Islet precursor cell (in vitro differentiated cells): ENCODE results near the gene TREML2.
"Not testable (repeated sequence)": the region's sequence is repeated elsewhere in the genome, so short reads cannot be mapped to it uniquely, and the experiment has no call there.

ENCODE experiments used
- DNase-seq: peaks from one replicate; pipeline ENCODE4 v3.0.0-alpha.2; 2018

Gene TREML2

DNA sequence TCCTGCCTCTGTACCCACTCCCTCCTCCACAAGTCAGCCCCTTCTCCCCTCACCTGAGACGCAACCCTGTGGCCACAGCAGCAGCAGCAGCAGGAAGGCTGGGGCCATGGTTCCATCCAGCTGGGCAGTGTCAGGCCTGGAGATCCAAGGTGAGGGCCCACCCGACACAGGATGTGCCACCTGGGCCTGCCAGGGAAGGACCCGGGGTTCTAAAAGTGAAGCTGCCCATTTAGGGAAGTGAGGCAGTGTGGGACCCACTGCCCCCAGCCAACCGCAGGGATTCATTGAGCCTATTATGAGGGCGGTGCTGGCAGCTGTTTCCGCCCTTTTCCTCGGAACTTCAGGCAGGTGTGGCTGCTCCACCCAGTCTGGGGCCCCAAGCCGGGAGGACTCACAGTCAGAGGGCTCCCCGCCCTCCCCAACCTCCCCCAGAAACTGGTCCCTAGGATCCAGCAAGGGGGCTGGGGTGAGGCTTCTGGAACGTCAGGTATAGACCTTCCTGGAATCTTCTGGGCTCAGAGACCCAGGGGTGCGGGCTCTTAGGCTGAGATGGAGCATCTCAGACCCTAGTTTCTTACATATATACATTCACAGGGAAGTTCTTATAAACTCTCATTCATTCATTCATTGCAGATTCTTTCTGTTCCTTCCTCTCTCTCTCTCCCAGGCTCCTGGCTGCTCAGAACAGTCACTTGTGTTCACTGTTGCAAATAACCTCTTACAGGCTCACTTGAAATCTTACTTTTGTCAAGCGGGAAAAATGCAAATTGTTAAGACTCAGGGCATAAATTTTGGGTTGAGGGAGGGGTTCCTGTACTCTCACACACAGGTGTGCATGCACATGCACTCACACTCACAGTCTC lies at the start of gene TREML2:
TSS of gene TREML2 (minus strand) at position 249 of the 863 bp plus-strand sequence. CDS start at position 108, 141 bp downstream.
- DNase-seq, result no peak

DNA sequence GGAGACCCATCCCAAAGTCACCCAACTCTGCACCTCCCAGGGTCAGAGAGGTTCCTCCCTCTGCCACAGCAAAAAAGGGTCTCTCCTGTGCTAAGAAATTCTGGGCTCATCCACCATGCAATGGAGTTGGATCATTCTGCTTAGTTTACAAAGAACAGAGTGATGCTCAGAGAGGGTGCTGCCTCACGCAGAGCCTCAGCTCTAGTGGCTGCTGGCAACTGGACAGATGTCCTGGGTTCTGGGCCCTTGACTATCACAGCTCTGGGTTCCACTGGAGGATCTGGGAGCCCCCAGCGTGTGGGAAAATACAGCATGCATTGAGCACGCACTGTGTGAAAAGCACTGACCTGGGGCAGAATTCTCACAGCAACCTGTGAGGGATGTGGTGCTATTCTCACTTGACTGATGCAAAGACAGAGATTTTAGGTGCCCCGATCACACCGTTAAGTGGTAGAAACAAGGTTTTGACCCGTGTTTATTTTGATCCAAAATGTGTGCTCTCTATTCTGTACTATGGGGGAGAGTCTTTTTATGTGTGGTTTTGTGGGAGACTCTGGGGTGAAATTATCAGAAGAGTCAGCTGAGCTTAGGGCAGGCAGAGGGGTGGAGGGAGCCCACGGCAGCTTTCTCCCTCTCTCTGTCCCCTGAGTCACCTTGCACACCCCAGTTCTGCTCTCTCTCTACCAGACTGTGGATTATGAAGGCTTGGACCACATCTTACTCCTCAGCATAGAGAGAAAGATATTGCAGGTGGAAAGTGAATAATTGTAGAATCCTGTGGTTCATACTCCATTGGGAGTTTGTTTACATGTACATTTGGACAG lies 47.1 kb upstream of the TREML2 start:
- DNase-seq, result peak; percentile 24

DNA sequence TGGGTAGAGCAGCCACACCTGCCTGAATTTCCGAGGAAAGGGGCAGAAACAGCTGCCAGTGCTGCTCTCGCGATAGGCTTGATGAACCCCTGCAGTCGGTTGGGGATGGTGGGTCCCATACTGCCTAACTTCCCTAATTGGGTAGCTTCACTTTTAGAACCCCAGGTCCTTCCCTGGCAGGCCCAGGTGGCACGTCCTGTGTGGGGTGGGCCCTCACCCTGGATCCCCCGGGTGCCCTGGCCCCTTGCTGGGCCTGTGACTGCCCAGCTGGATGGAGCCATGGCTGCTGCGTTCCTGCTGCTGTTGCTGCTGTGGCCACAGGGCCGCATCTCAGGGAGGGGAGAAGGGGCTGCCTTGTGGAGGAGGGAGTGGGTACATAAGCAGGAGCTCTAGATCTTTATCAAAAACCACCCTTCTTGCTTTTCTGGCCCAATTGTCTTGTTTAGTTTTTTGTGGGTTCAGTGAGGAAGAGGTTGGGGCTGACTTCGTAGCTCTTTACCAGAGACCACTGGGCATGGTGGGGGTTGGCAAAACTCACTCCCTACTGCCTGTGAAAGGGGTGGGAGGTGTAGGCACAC lies 46.4 kb upstream of the TREML2 start:
- peak; percentile 29 for DNase-seq

DNA sequence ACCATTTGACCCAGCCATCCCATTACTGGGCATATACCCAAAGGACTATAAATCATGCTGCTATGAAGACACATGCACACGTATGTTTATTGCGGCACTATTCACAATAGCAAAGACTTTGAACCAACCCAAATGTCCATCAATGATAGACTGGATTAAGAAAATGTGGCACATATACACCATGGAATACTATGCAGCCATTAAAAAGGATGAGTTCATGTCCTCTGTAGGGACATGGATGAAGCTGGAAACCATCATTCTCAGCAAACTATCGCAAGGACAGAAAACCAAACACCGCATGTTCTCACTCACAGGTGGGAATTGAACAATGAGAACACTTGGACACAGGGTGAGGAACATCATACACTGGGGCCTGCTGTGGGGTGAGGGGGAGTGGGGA lies 45.6 kb upstream of the TREML2 start:
- not testable (repeated sequence) for DNase-seq

DNA sequence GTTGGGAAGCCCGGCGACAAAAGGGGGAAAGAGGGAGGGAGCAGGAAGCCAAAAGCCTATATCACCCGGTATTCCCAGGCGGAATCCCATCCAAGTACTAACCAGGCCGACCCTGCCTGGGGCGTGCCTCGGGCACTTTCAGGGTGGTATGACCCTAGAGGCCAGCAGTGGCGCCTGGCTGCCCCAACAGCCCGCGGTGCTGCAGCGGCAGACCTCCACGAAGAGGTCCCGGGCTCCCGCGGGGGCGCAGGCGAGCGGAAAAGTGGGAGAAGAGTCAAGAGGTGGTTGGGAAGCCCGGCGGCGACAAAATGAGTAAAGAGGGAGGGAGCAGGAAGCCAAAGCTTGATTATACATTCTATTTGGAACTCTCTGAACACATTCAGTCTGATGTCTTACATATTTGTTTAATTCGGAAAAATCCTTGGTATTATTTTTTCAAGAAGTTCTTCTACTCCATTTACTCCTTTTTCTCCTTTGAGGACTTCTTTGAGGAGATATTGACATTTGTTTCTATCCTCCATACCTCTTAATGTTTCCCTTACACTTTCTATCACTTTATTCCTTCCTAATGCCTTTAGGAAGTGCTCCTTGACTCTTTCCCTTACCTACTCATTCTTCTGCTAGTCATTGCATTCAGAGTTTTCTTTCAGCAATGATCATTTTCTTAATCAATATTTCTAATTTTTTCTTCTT lies 38.7 kb upstream of the TREML2 start:
- DNase-seq, result peak; percentile 68

DNA sequence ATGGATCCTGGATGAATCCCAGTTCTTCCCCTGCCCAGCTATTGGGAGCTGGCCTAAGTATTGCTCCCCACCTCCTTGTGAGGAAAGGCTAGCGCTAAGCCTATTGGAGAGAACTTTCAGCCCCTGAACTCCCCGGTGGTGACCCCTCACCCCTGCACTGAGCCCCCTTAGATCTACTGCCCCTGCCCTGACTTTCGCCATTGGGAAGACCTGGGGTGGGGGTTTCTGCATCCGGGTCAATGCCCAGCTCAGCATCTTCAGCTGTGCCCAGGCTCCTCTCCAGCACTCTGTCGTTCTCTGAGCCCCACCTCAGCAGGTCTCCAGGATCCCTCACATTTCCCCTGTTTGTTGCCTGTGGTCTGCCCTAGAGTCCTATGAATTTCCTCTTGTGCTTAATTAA lies 36.2 kb upstream of the TREML2 start:
- DNase-seq, result no peak

- DNase-seq, result no peak
Measured at GRCh38 chr6:41236276-41236675, 35.3 kb upstream of the TREML2 start.

DNA sequence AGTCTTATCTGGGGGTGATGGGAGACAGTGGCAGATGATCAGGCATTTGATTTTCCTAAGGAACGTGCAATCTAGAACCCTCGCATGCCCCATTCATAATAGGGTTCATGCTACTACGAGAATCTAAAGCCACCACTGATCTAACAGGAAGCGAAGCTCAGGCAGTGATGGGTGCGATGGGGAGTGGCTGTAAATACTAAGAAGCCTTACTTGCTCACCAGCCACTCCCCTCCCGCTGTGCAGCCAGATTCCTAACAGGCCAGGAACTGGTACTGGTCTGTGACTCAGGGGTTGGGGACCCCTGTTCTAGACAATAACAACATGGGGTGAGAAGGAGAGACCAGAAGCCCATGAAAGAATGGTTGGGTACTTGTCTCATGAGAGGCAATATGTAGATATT lies 31.7 kb upstream of the TREML2 start:
- no peak for DNase-seq

DNA sequence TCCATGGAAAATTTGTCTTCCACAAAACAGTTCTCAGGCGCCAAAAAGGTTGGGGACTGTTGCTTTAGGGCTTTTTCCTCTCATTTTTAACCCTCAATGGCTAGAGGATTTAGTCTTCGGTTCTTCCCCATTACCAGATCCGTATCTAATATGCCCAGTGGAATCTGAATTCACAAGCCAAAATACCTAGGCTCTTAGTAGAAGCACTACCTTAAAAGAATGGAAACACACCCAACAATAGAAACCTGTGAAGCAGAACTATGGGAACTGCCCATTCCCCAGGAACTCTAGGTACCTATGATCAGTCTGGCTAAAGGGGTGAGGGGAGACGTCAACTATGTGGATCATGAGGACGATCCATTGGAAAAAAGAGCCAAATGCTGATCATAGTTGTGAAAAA lies 30.3 kb upstream of the TREML2 start:
- DNase-seq, result no peak

GRCh38 chr6:41229721-41230120 lies 28.8 kb upstream of the TREML2 start:
- DNase-seq, result no peak

GRCh38 chr6:41228616-41229015 lies 27.7 kb upstream of the TREML2 start:
- no peak for DNase-seq

- DNase-seq, result no peak
Measured at GRCh38 chr6:41228096-41228495, 27.1 kb upstream of the TREML2 start, which contains the start of gene TREML4. Gene TREML4, plus strand, starts transcription at chr6:41228349. Its CDS starts 79 bp downstream, at chr6:41228428.

- peak; percentile 83 for DNase-seq
Measured at GRCh38 chr6:41226752-41227151, 25.8 kb upstream of the TREML2 start.

- no peak for DNase-seq
Measured at GRCh38 chr6:41224800-41225199, 23.9 kb upstream of the TREML2 start.

- no peak for DNase-seq
Measured at GRCh38 chr6:41222513-41222912, 21.6 kb upstream of the TREML2 start.

- no peak for DNase-seq
Measured at GRCh38 chr6:41222045-41222444, 21.1 kb upstream of the TREML2 start.

- DNase-seq, result no peak
Measured at GRCh38 chr6:41216616-41217015, 15.7 kb upstream of the TREML2 start.

DNA sequence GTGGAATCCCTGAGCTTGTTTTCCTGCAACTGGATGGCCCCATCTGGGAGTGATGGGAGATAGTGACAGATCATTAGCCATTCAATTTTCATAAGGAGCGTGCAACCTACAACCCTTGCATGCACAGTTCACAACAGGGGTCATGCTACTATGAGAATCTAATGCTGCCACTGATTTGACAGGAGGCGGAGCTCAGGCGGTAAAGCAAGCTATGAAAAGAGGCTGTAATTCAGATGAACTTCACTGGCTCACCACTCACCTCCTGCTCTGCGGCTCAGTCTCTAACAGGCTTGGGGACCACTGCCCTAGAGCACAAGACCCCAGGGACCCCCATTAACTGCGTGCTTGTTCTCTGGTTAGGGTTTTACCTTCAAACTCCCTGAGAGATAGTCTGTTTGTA lies 14.8 kb upstream of the TREML2 start:
- DNase-seq, result no peak

DNA sequence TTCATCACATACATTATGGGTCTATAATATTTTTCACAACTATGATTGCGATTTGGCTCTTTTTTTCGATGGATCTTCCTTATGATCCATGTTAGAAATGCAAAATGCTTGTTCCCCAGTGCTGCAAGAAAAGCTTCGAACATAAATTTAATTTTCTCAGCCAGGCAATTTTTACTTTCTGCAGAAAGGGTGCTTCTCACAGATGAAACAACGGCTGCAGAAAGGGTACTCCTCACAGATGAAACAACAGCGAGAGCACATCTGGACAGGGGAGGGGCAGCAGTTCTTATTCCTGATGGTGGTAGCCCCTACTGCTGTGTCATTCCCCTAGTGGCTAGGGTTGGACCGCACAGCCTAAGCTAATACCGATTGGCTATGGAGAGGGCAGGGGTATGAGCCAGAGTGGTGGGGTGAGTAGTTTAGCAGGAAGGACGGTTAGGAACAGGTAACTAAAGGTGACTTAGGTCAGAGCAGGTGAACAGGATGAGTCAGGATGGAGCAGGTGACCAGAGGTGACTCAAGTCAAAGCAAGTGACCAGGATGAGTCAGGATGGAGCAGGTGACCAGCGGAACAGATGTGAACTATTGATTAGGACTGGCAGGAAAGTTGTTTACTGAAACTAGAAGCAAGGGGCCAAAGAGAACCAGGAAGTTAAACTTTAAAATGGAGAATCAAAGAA lies 13.8 kb upstream of the TREML2 start:
- DNase-seq, result peak; percentile 76

DNA sequence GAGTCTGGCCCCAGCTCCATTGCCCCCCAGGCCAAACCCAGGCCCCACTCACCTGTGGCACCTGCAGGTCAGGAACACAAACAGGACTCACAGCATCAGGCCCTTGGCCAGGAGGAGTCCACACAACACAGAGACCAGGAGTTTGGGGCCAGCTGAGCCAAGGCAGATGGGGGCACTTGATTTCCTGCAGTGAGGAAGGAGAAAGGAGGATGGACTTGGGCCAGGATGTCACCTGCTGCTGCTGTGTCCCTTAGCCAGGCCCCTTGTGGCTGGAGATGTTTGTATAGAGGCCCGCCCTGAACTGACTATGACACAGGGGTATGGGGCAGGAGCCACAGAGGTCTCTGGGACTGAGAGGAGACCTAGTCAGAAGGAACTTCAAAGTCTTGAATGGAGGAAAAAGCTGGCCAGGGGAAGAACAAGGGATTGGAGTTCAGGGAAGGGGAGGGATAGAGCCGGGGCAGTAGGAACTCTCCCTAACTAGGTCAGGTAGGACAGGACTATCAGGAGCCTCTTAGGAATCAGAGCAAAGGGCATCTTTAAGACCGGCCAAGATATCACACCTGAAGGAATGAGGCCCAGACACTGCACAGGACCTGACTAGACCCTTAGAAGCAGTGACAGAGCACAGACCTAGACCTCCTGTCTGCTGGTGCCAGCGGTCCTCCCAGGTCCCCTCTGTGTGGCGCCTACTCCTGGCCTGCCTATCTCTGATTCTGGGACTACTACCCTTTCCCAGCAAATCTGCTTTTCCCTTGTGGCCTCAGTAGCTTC lies 8.8 kb upstream of the TREML2 start:
- no peak for DNase-seq

DNA sequence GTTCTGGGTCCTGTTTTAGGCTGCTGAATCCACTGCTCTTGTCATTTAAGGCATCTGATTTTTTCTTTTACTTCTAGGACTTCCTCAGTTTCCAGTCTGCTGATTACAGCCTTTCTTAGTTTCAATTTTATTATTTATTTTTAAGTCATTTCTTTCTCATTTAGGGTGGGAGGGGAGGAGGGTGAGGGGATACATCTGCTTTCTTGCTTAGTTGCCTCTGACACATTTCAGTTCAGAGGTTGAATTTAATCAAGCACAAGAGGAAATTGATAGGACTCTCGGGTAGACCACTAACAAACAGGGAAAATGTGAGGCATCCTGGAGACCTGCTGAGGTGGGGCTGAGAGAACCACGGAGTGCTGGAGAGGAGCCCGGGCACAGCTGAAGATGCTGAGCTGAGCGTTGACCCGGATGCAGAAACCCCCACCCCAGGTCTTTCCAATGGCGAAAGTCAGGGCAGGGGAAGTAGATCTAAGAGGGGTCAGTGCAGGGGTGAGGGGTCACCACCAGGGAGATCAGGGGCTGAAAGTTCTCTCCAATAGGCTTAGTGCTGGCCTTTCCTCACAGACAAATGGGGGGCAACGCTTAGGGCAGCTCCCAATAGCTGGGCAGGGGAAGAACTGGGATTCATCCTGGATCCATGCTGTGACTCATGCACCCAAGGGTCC lies 7.6 kb upstream of the TREML2 start:
- no peak for DNase-seq
